ENCODE data around the gene CACNA1G.

DNA sequence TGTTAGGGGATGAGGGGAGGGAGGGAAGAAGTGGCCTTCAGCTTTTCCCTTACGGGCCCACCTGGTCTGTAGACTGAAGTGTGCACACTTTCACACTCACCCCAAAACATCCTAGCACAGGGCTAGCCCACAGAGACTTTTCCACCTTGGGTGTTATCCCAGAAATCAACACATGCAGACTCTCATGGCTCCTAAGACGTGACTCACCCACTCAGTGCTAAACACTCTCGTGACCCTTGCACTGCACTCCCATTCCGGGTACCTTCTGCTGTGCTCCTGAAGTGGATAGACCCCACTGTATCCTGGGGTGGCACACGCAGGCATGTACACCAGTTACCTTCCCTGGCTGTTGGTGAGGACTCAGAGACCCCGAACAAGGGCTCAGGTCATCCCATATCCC, 51.1 kb downstream of the CACNA1G start:
- no peak for TF ChIP-seq CTCF (IDR thresholded peaks at IDR 0.05; ENCODE audit: low read depth, low read length)
- no peak for TF ChIP-seq POLR2A (IDR thresholded peaks at IDR 0.05; ENCODE audit: extremely low read depth, insufficient read length)
- no peak for TF ChIP-seq MYC (IDR thresholded peaks at IDR 0.05; ENCODE audit: low read depth, low read length)
